H9 (cell line): ENCODE results near the gene B3GAT3. TPM values are rescaled to one million over a fixed set of nuclear protein-coding genes. Genes with fewer than 3 reads are reported as not detected.

Experiments
- DNase-seq: peaks from one replicate; pipeline ENCODE4 v3.0.0-alpha.2; 2017
- H2AFZ ChIP-seq: one replicate; pipeline ENCODE4 v1.6.1; 2013; ENCODE audit warnings: mild to moderate bottlenecking, low read length, control low read depth, moderate library complexity
- H2AK5ac ChIP-seq: 2 replicates; pipeline ENCODE4 v1.6.1; 2013; ENCODE audit warnings: low read length, control low read depth, mixed read lengths; ENCODE audit not compliant: insufficient read length
- H2BK120ac ChIP-seq: one replicate; pipeline ENCODE4 v1.6.1; 2013; ENCODE audit warnings: low read depth, mild to moderate bottlenecking, low read length, control low read depth, inconsistent platforms; ENCODE audit not compliant: poor library complexity, severe bottlenecking
- H2BK12ac ChIP-seq: 2 replicates; pipeline ENCODE4 v1.6.1; 2013; ENCODE audit warnings: low read length, control low read depth, mixed read lengths, low read depth; ENCODE audit not compliant: insufficient read length
- H2BK15ac ChIP-seq: 2 replicates; pipeline ENCODE4 v1.6.1; 2013; ENCODE audit warnings: low read depth, low read length, control low read depth
- H2BK20ac ChIP-seq: one replicate; pipeline ENCODE4 v1.6.1; 2013; ENCODE audit warnings: low read depth, mild to moderate bottlenecking, low read length, control low read depth, inconsistent platforms; ENCODE audit not compliant: poor library complexity, severe bottlenecking
- H2BK5ac ChIP-seq: 2 replicates; pipeline ENCODE4 v1.6.1; 2013; ENCODE audit warnings: low read length, control low read depth, mixed read lengths; ENCODE audit not compliant: insufficient read length
- H3K14ac ChIP-seq: 2 replicates; pipeline ENCODE4 v1.6.1; 2013; ENCODE audit warnings: low read length, control low read depth; ENCODE audit not compliant: insufficient read depth
- H3K18ac ChIP-seq: 2 replicates; pipeline ENCODE4 v1.6.1; 2013; ENCODE audit warnings: low read depth, mild to moderate bottlenecking, mixed read lengths, low read length, control low read depth; ENCODE audit not compliant: insufficient read length
- H3K23ac ChIP-seq: 2 replicates; pipeline ENCODE4 v1.6.1; 2013; ENCODE audit warnings: low read length, control low read depth, mixed read lengths, low read depth; ENCODE audit not compliant: insufficient read length
- H3K23me2 ChIP-seq: 2 replicates; pipeline ENCODE4 v1.6.1; 2013; ENCODE audit warnings: low read depth, mild to moderate bottlenecking, mixed read lengths, low read length, control low read depth; ENCODE audit not compliant: insufficient read length, poor library complexity, severe bottlenecking
- H3K27ac ChIP-seq: 2 replicates; pipeline ENCODE4 v1.5.1; 2013; ENCODE audit warnings: low read length, control low read depth, mixed read lengths, low read depth; ENCODE audit not compliant: insufficient read length
- H3K27me3 ChIP-seq: 2 replicates; pipeline ENCODE4 v1.6.1; 2013; ENCODE audit warnings: low read length, control low read depth, inconsistent platforms; ENCODE audit not compliant: insufficient read depth
- H3K4ac ChIP-seq: 2 replicates; pipeline ENCODE4 v1.6.1; 2013; ENCODE audit warnings: low read depth, mild to moderate bottlenecking, control low read depth, inconsistent platforms, low read length, moderate library complexity
- H3K4me1 ChIP-seq: 2 replicates; pipeline ENCODE4 v1.6.1; 2013; ENCODE audit warnings: low read length, control low read depth, inconsistent platforms; ENCODE audit not compliant: insufficient read depth
- H3K4me2 ChIP-seq: 2 replicates; pipeline ENCODE4 v1.6.1; 2013; ENCODE audit warnings: low read length, control low read depth, mixed read lengths; ENCODE audit not compliant: insufficient read length, insufficient read depth
- H3K56ac ChIP-seq: 2 replicates; pipeline ENCODE4 v1.6.1; 2013; ENCODE audit warnings: low read depth, mild to moderate bottlenecking, mixed read lengths, low read length, control low read depth; ENCODE audit not compliant: insufficient read length
- H3K79me1 ChIP-seq: 2 replicates; pipeline ENCODE4 v1.6.1; 2013; ENCODE audit warnings: low read depth, mild to moderate bottlenecking, moderate library complexity, low read length, control low read depth, inconsistent platforms; ENCODE audit not compliant: insufficient read depth, poor library complexity, severe bottlenecking
- H3K79me2 ChIP-seq: 2 replicates; pipeline ENCODE4 v1.6.1; 2013; ENCODE audit warnings: low read length, control low read depth, inconsistent platforms; ENCODE audit not compliant: insufficient read depth
- H3K9ac ChIP-seq: 2 replicates; pipeline ENCODE4 v1.6.1; 2013; ENCODE audit warnings: low read length, control low read depth, mixed read lengths; ENCODE audit not compliant: insufficient read length; ENCODE audit errors: extremely low read depth
- H3K9me3 ChIP-seq: one replicate; pipeline ENCODE4 v1.6.1; 2013; ENCODE audit warnings: low read depth, low read length, inconsistent platforms; ENCODE audit not compliant: control insufficient read depth
- H3T11ph ChIP-seq: one replicate; pipeline ENCODE4 v1.6.1; 2013; ENCODE audit warnings: mild to moderate bottlenecking, low read length, control low read depth, inconsistent platforms
- H4K20me1 ChIP-seq: one replicate; pipeline ENCODE4 v1.6.1; 2013; ENCODE audit not compliant: control insufficient read depth, insufficient read length, insufficient read depth
- H4K5ac ChIP-seq: 2 replicates; pipeline ENCODE4 v1.6.1; 2013; ENCODE audit warnings: low read depth, mild to moderate bottlenecking, mixed read lengths, low read length, control low read depth; ENCODE audit not compliant: insufficient read length
- H4K8ac ChIP-seq: replicated peaks from 2 replicates; pipeline ENCODE4 v1.6.1; 2013; ENCODE audit warnings: low read length, control low read depth, mixed read lengths, low read depth; ENCODE audit not compliant: insufficient read length
- H4K91ac ChIP-seq: 2 replicates; pipeline ENCODE4 v1.6.1; 2013; ENCODE audit warnings: low read depth, mild to moderate bottlenecking, moderate library complexity, mixed read lengths, low read length, control low read depth; ENCODE audit not compliant: insufficient read length
- H3K27ac Mint-ChIP-seq, 3 experiments: 2 replicates in 2 of 3; 3 replicates in 1 of 3; pipeline ENCODE4 v1.8.0; 2020 to 2021; ENCODE audit warnings: mixed read lengths in 3 of 3, mild to moderate bottlenecking in 1 of 3, moderate library complexity in 1 of 3
- H3K27me3 Mint-ChIP-seq: 2 replicates; pipeline ENCODE4 v1.8.0; 2021; ENCODE audit warnings: low read depth, mild to moderate bottlenecking, moderate library complexity, mixed read lengths
- H3K36me3 Mint-ChIP-seq, 3 experiments: 2 replicates in 2 of 3; 3 replicates in 1 of 3; pipeline ENCODE4 v1.8.0; 2020 to 2021; ENCODE audit warnings: low read depth in 3 of 3, mixed read lengths in 3 of 3; ENCODE audit not compliant: insufficient read depth in 1 of 3
- H3K4me1 Mint-ChIP-seq, 2 experiments: 2 replicates each; pipeline ENCODE4 v1.8.0; 2020; ENCODE audit warnings: mixed read lengths in 2 of 2
- H3K4me3 Mint-ChIP-seq, 2 experiments: 2 replicates in 1 of 2; 3 replicates in 1 of 2; pipeline ENCODE4 v1.8.0; 2020 to 2021; ENCODE audit warnings: mild to moderate bottlenecking in 2 of 2, mixed read lengths in 2 of 2, moderate library complexity in 1 of 2
- H3K9me3 Mint-ChIP-seq, 2 experiments: 2 replicates in 1 of 2; 3 replicates in 1 of 2; pipeline ENCODE4 v1.8.0; 2020; ENCODE audit warnings: mild to moderate bottlenecking in 2 of 2, mixed read lengths in 2 of 2, moderate library complexity in 1 of 2
- CTCF ChIP-seq: fragments of 200-600 bp; sonication (generic); conservative IDR thresholded peaks from 3 replicates; pipeline ENCODE4 v1.8.0; 2021; ENCODE audit warnings: antibody characterized with exemption, mild to moderate bottlenecking
- WGBS: extraction: QIAGEN DNeasy Blood & Tissue Kit; methylation state at CpG from one replicate; pipeline ENCODE4 v1.1.7; 2013; ENCODE audit warnings: missing lambda C conversion rate, low lambda C conversion rate, mixed read lengths; ENCODE audit not compliant: insufficient read length; ENCODE audit errors: extremely low coverage; 5-methylcytosine and 5-hydroxymethylcytosine counted together
- total RNA-seq: library from RNA; stranded (reverse); gene quantifications from 2 replicates; pipeline ENCODE4 v1.2.1, GENCODE V29; 2021

B3GAT3 gene
- total RNA-seq, 1 experiment from 2014 or later, result 30.8 TPM

GRCh38 chr11:62614275-62614674, 7.5 kb downstream of the B3GAT3 start:
- Histone ChIP-seq H3K79me2 (no peaks in the 10 kb centered on the region), H3K4me1 (no peaks in the 10 kb centered on the region), H3K23me2 (peaks cover 13% of the 10 kb centered on the region), H3K27me3 (no peaks in the 10 kb centered on the region), H2AFZ (no peak overlapping the region), H3K56ac (no peak overlapping the region), H2BK5ac (no peak overlapping the region), H3K4me2 (no peak overlapping the region), H3K23ac (no peak overlapping the region), H2BK20ac (no peak overlapping the region), H2BK120ac (no peak overlapping the region), H3K4ac (no peak overlapping the region), H4K8ac (no peak overlapping the region), H4K20me1 (no peaks in the 10 kb centered on the region), H3K14ac (no peak overlapping the region), H2AK5ac (no peak overlapping the region), H2BK15ac (no peak overlapping the region), H3K9me3 (no peaks in the 10 kb centered on the region), H3T11ph (no peak overlapping the region), H4K91ac (no peak overlapping the region), H3K9ac (no peak overlapping the region), H4K5ac (no peak overlapping the region), H3K18ac (no peak overlapping the region), H3K27ac (no peak overlapping the region), H3K79me1 (no peaks in the 10 kb centered on the region), H2BK12ac (no peak overlapping the region)
- H3K27ac Mint-ChIP-seq, result peak overlapping the region; percentile 11 to 87 (median 77); a peak in 3 of 7 replicates
- peaks cover 17 to 29% of the 10 kb centered on the region in 2 experiments for H3K4me1 Mint-ChIP-seq
- H3K36me3 Mint-ChIP-seq, result peaks cover 2 to 18% (median 15%) of the 10 kb centered on the region in 3 experiments
- H3K4me3 Mint-ChIP-seq, result peak overlapping the region in 1 of 2 experiments; percentile 41; a peak in 2 of 5 replicates
- WGBS, result no CpG with 5 or more reads among the region's 8 CpGs
- no peaks in the 10 kb centered on the region for H3K9me3 Mint-ChIP-seq
- peaks cover 4% of the 10 kb centered on the region for H3K27me3 Mint-ChIP-seq
- TF ChIP-seq CTCF, result no peak
- DNase-seq, result no peak
